H1 (cell line): ENCODE results near the gene TMEM18. TPM values are rescaled to one million over a fixed set of nuclear protein-coding genes. Genes with fewer than 3 reads are reported as not detected.

Experiments used
- CTCF ChIA-PET: fragments of 300-600 bp; sonication (Branson Sonifier 250); formaldehyde crosslinking; loops from one replicate; lab custom pipeline; 2021; ENCODE audit not compliant: partially characterized antibody; lab: Charles Lee
- POLR2A ChIA-PET: fragments of 300-600 bp; sonication (Branson Sonifier 250); formaldehyde crosslinking; loops from one replicate; lab custom pipeline; 2021; ENCODE audit warnings: inconsistent platforms; ENCODE audit not compliant: partially characterized antibody; lab: Charles Lee
- DNase-seq, 2 experiments: peaks; one replicate each; pipeline versions ENCODE4 v3.0.0 to v3.0.0-alpha.2; 2010 to 2022; ENCODE audit warnings: low spot score in 2 of 2, low read depth in 1 of 2, mixed read lengths in 1 of 2
- FAIRE-seq: peaks from 2 replicates; lab custom pipeline; 2011; peaks lifted over from hg19 to GRCh38; lab: Jason Lieb, UNC
- H2AFZ ChIP-seq: 2 replicates; pipeline ENCODE4 v1.8.1; 2012; ENCODE audit warnings: low read length, inconsistent platforms
- H2AK5ac ChIP-seq: 2 replicates; pipeline ENCODE4 v1.6.1; 2013; ENCODE audit warnings: low read depth, low read length
- H2BK120ac ChIP-seq: replicated peaks from 2 replicates; pipeline ENCODE3; 2013; ENCODE audit warnings: low read depth, low read length, inconsistent platforms
- H2BK12ac ChIP-seq: 2 replicates; pipeline ENCODE4 v1.6.1; 2013; ENCODE audit warnings: low read depth, low read length
- H2BK15ac ChIP-seq: 2 replicates; pipeline ENCODE4 v1.6.1; 2013; ENCODE audit warnings: low read length
- H2BK20ac ChIP-seq: 2 replicates; pipeline ENCODE4 v1.6.1; 2013; ENCODE audit warnings: low read length
- H2BK5ac ChIP-seq: 2 replicates; pipeline ENCODE4 v1.6.1; 2013; ENCODE audit warnings: low read depth, low read length
- H3K14ac ChIP-seq: 2 replicates; pipeline ENCODE4 v1.6.1; 2013; ENCODE audit warnings: inconsistent platforms; ENCODE audit not compliant: insufficient read length
- H3K18ac ChIP-seq: 2 replicates; pipeline ENCODE4 v1.6.1; 2013; ENCODE audit warnings: low read length; ENCODE audit errors: extremely low read depth
- H3K23ac ChIP-seq: 2 replicates; pipeline ENCODE4 v1.6.1; 2013; ENCODE audit warnings: inconsistent platforms; ENCODE audit not compliant: insufficient read length
- H3K23me2 ChIP-seq: 2 replicates; pipeline ENCODE4 v1.6.1; 2013; ENCODE audit warnings: low read depth, low read length
- H3K27ac ChIP-seq: 2 replicates; pipeline ENCODE4 v1.6.1; 2011; ENCODE audit warnings: low read depth, low read length, inconsistent platforms
- H3K27me3 ChIP-seq, 4 experiments: replicated peaks in 1 of 4; 1 replicate in 1 of 4; 2 replicates in 3 of 4; pipeline versions ENCODE4 v1.6.1 to v1.8.1; 2011 to 2013; ENCODE audit warnings: low read length in 3 of 4, mild to moderate bottlenecking in 3 of 4, inconsistent platforms in 2 of 4, mixed read lengths in 2 of 4, moderate library complexity in 1 of 4; ENCODE audit not compliant: control insufficient read depth in 3 of 4, insufficient read depth in 3 of 4; ENCODE audit errors: extremely low read depth in 1 of 4
- H3K36me3 ChIP-seq, 4 experiments: 2 replicates each; pipeline versions ENCODE4 v1.6.1 to v1.8.1; 2011 to 2013; ENCODE audit warnings: mild to moderate bottlenecking in 4 of 4, low read length in 3 of 4, moderate library complexity in 2 of 4, control low read depth in 1 of 4, inconsistent platforms in 1 of 4; ENCODE audit not compliant: insufficient read depth in 4 of 4, control insufficient read depth in 2 of 4
- H3K4ac ChIP-seq: replicated peaks from 2 replicates; pipeline ENCODE3; 2013; ENCODE audit warnings: low read length, low read depth, mixed read lengths, inconsistent platforms; ENCODE audit not compliant: insufficient read length
- H3K4me1 ChIP-seq, 4 experiments: replicated peaks in 1 of 4; 1 replicate in 1 of 4; 2 replicates in 3 of 4; pipeline versions ENCODE4 v1.6.1 to v1.8.1; 2011 to 2013; ENCODE audit warnings: low read length in 3 of 4, inconsistent platforms in 2 of 4, mixed read lengths in 1 of 4; ENCODE audit not compliant: insufficient read depth in 4 of 4, control insufficient read depth in 3 of 4
- H3K4me2 ChIP-seq, 2 experiments: 2 replicates each; pipeline versions ENCODE4 v1.6.1 to v1.8.1; 2011 to 2013; ENCODE audit warnings: low read depth in 2 of 2, low read length in 2 of 2, control low read depth in 1 of 2, inconsistent platforms in 1 of 2, mild to moderate bottlenecking in 1 of 2; ENCODE audit not compliant: insufficient read depth in 1 of 2
- H3K4me3 ChIP-seq, 4 experiments: fragments of 200-600, 300-600 bp in 1 of 4; sonication (generic), shearing (Covaris generic), sonication (Bioruptor Twin) in 1 of 4; 2 replicates each; pipeline versions ENCODE4 v1.5.1 to v1.8.1; 2011 to 2016; ENCODE audit warnings: low read length in 4 of 4, low read depth in 3 of 4, control low read depth in 2 of 4, inconsistent platforms in 2 of 4, mild to moderate bottlenecking in 2 of 4, mixed read lengths in 1 of 4, moderate library complexity in 1 of 4; ENCODE audit not compliant: insufficient read depth in 2 of 4; ENCODE audit errors: extremely low read depth in 1 of 4
- H3K56ac ChIP-seq: replicated peaks from 2 replicates; pipeline ENCODE3; 2013; ENCODE audit warnings: low read depth, mild to moderate bottlenecking, mixed read lengths, low read length, inconsistent platforms; ENCODE audit not compliant: insufficient read length
- H3K79me1 ChIP-seq: 2 replicates; pipeline ENCODE4 v1.6.1; 2013; ENCODE audit warnings: low read depth, low read length, control low read depth
- H3K79me2 ChIP-seq, 2 experiments: 2 replicates each; pipeline versions ENCODE4 v1.6.1 to v1.8.1; 2012 to 2013; ENCODE audit warnings: low read length in 2 of 2, mild to moderate bottlenecking in 2 of 2, inconsistent platforms in 1 of 2; ENCODE audit not compliant: insufficient read depth in 2 of 2, control insufficient read depth in 1 of 2
- H3K9ac ChIP-seq, 4 experiments: replicated peaks in 1 of 4; 1 replicate in 1 of 4; 2 replicates in 3 of 4; pipeline versions ENCODE4 v1.6.1 to v1.8.1; 2011 to 2013; ENCODE audit warnings: low read depth in 3 of 4, low read length in 3 of 4, control low read depth in 2 of 4, mild to moderate bottlenecking in 2 of 4, moderate library complexity in 2 of 4, inconsistent platforms in 1 of 4; ENCODE audit errors: extremely low read depth in 1 of 4
- H3K9me3 ChIP-seq, 2 experiments: 2 replicates each; pipeline versions ENCODE4 v1.6.1 to v1.8.1; 2012 to 2013; ENCODE audit warnings: mild to moderate bottlenecking in 2 of 2, moderate library complexity in 2 of 2, control low read depth in 1 of 2, inconsistent platforms in 1 of 2, low read depth in 1 of 2, low read length in 1 of 2, mixed read lengths in 1 of 2; ENCODE audit not compliant: insufficient read depth in 2 of 2
- H4K20me1 ChIP-seq, 2 experiments: replicated peaks in 1 of 2; 2 replicates each; pipeline versions ENCODE3 to v1.8.1; 2011 to 2013; ENCODE audit warnings: inconsistent platforms in 2 of 2, low read length in 2 of 2, mild to moderate bottlenecking in 1 of 2; ENCODE audit not compliant: insufficient read depth in 2 of 2, control insufficient read depth in 1 of 2
- H4K5ac ChIP-seq: 2 replicates; pipeline ENCODE4 v1.6.1; 2013; ENCODE audit warnings: low read length, low read depth, mixed read lengths, inconsistent platforms; ENCODE audit not compliant: insufficient read length
- H4K8ac ChIP-seq: 2 replicates; pipeline ENCODE4 v1.8.0; 2013; ENCODE audit warnings: mild to moderate bottlenecking, moderate library complexity, low read length, inconsistent platforms; ENCODE audit not compliant: insufficient read depth; ENCODE audit errors: extremely low read depth
- H4K91ac ChIP-seq: replicated peaks from 2 replicates; pipeline ENCODE3; 2013; ENCODE audit warnings: low read length, mixed read lengths, inconsistent platforms; ENCODE audit not compliant: insufficient read length
- KDM4A ChIP-seq: IDR thresholded peaks from one replicate; pipeline ENCODE4 v1.7.1; 2012; ENCODE audit warnings: low read depth, mild to moderate bottlenecking, moderate library complexity, low read length, inconsistent platforms; ENCODE audit not compliant: severe bottlenecking
- NANOG ChIP-seq: IDR thresholded peaks from 2 replicates; pipeline ENCODE4 v1.6.1; 2011; ENCODE audit warnings: low read length, low read depth, mild to moderate bottlenecking, inconsistent platforms; ENCODE audit not compliant: insufficient read depth, poor library complexity, severe bottlenecking
- RNF2 ChIP-seq: fragments of 200-900, 300-1000 bp; sonication (generic); IDR thresholded peaks from 2 replicates; pipeline ENCODE4 v1.7.1; 2016; ENCODE audit warnings: borderline replicate concordance, low read depth, mild to moderate bottlenecking, antibody characterized with exemption, low read length; ENCODE audit not compliant: poor library complexity, severe bottlenecking; ENCODE audit errors: missing control alignments
- SAP30 ChIP-seq: fragments of 300-600 bp; sonication (generic); IDR thresholded peaks from 2 replicates; pipeline ENCODE4 v1.7.1; 2012; ENCODE audit warnings: low read length, moderate library complexity, mild to moderate bottlenecking, inconsistent platforms; ENCODE audit not compliant: insufficient read depth, insufficient replicate concordance
- SP1 ChIP-seq: IDR thresholded peaks from 2 replicates; pipeline ENCODE4 v1.6.1; 2011; ENCODE audit warnings: low read depth, low read length
- SRF ChIP-seq: IDR thresholded peaks from 2 replicates; pipeline ENCODE4 v1.6.1; 2011; ENCODE audit warnings: mild to moderate bottlenecking, low read depth, low read length, moderate library complexity
- WGBS, 2 experiments: shearing (Covaris generic) in 1 of 2; methylation state at CpG; one replicate each; pipeline versions ENCODE4 v1.1.6 to v1.1.7; 2013 to 2015; ENCODE audit warnings: low lambda C conversion rate in 2 of 2, mixed read lengths in 2 of 2, inconsistent platforms in 1 of 2, low coverage in 1 of 2, missing lambda C conversion rate in 1 of 2; ENCODE audit not compliant: insufficient replicate concordance in 2 of 2, insufficient coverage in 1 of 2, insufficient read length in 1 of 2; ENCODE audit errors: extremely low coverage in 1 of 2, missing lambda C conversion rate in 1 of 2; 5-methylcytosine and 5-hydroxymethylcytosine counted together
- polyA plus RNA-seq, 7 experiments: library from polyadenylated mRNA; depleted of rRNA in 3 of 7; stranded (reverse) in 5 of 7; unstranded in 2 of 7; fragments of >200 nt in 5 of 7; fragments of 200-250 nt in 2 of 7; gene quantifications; 1 replicate in 5 of 7; 2 replicates in 1 of 7; 4 replicates in 1 of 7; pipeline versions ENCODE4 v1.2.1 to v1.2.3, GENCODE V29; 2011 to 2013; ENCODE audit warnings: missing spikeins in 2 of 7, mixed read lengths in 2 of 7
- total RNA-seq: library from RNA; stranded (reverse); fragmentation: NEBNext Ultra II Directional; extraction: Animal tissue kit (Norgen Biotek cat#: 25700); gene quantifications from 2 replicates; pipeline ENCODE4 v1.2.1, GENCODE V29; 2021
- TF ChIP-seq, protein P1 (sequence below): IDR thresholded peaks from 2 replicates; pipeline ENCODE4 v1.6.1; 2012; ENCODE audit warnings: inconsistent platforms

Gene TMEM18
- total and polyA plus RNA-seq, 2 of the 8 experiments (the other 6 are each of a cell fraction or from before 2014, with no cell fraction given) = 22.4 to 27.1 TPM

DNA sequence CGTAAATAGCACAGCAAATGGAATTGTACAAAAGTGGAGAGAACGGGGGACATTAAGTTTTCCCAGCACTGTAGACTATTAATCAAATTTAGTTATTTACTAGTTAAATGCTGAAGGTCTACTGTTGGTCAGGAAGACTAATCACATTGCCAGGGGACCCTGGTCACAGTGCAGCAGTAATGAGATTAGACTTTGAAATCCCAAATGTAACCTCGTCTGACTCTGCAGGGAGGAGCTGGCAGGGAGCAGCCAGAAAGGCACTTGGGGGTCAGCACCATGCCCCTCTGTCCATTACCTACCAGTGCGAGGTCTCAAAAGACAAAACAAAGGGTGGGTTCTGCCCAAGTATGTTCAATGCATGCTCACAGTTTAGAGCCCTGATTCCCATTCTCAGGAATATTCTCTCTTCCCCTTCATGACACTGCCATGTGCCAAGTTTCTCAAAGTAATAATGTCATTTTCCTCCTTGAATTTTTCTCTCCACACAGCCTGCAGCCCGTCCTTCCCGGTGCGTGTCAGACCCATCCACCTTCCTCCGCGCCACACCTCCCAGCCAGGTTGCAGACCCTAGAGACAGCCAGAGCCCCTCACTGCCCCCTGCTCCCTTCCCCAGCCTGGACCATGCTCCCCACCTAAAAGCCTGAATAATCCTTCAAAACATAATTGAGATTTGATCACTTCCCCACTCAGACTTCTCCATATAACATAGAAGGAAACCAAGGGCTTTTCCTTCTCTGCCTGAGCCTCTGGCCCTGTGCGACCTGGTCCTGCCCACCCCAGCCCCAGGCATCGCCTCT, 52.5 kb downstream of the TMEM18 start:
- FAIRE-seq (no peak), DNase-seq (no peak)
- H3K79me1 ChIP-seq = no peaks in the 10 kb centered on the region
- H3K79me2 ChIP-seq = no peaks in the 10 kb centered on the region
- H3K4me1 ChIP-seq = peaks cover 0 to 3% (median 0%) of the 10 kb centered on the region in 4 experiments; a peak in 1 of 7 replicates
- CTCF ChIA-PET = interaction anchor here (0.6 to 3.4 kb wide), 4 partner anchors 13 to 172 kb away, joined by 3 to 12 read pairs (median 3); no protein-coding TSS in a partner anchor
- H3K27ac ChIP-seq = no peak overlapping the region
- no peaks in the 10 kb centered on the region; a peak in 1 of 4 replicates for H3K9me3 ChIP-seq
- no peak overlapping the region for H4K91ac ChIP-seq
- H3K4ac ChIP-seq = no peak overlapping the region
- H2AK5ac ChIP-seq = no peak overlapping the region
- no peak overlapping the region for H2BK20ac ChIP-seq
- no peak overlapping the region for H3K23ac ChIP-seq
- H4K5ac ChIP-seq = no peak overlapping the region
- H3K9ac ChIP-seq = no peak overlapping the region
- POLR2A ChIA-PET = no interaction called here
- H2BK12ac ChIP-seq = no peak overlapping the region
- no peak overlapping the region for H2BK5ac ChIP-seq
- no peak overlapping the region for H4K8ac ChIP-seq
- H3K36me3 ChIP-seq = no peaks in the 10 kb centered on the region
- H3K14ac ChIP-seq = no peak overlapping the region
- no peaks in the 10 kb centered on the region for H3K27me3 ChIP-seq
- H3K4me3 ChIP-seq = no peak overlapping the region
- H2BK15ac ChIP-seq = no peak overlapping the region
- H3K4me2 ChIP-seq = no peak overlapping the region
- H3K56ac ChIP-seq = no peak overlapping the region
- H2BK120ac ChIP-seq = no peak overlapping the region
- no peaks in the 10 kb centered on the region for H4K20me1 ChIP-seq
- no peaks in the 10 kb centered on the region for H3K23me2 ChIP-seq
- no peak overlapping the region for H3K18ac ChIP-seq
- 83% methylated on average over 11 of the region's 11 CpGs; no CpG with 5 or more reads in 1 of the 2 experiments for WGBS, 2 experiments
- no peak overlapping the region for H2AFZ ChIP-seq
- TF ChIP-seq RNF2 (no peak), SRF (no peak), SP1 (no peak), SAP30 (no peak), KDM4A (no peak), NANOG (no peak)
- TF ChIP-seq, protein P1, sequence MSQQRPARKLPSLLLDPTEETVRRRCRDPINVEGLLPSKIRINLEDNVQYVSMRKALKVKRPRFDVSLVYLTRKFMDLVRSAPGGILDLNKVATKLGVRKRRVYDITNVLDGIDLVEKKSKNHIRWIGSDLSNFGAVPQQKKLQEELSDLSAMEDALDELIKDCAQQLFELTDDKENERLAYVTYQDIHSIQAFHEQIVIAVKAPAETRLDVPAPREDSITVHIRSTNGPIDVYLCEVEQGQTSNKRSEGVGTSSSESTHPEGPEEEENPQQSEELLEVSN = no peak
